HG03097 (cell line): ENCODE measurements around the gene SLC25A53.

Source experiments
- ATAC-seq: cut with Tn5 transposase; IDR thresholded peaks from one replicate; pipeline ENCODE4 v1.9.1; 2021; ENCODE audit not compliant: unreplicated experiment, low FRiP score

Gene SLC25A53

DNA sequence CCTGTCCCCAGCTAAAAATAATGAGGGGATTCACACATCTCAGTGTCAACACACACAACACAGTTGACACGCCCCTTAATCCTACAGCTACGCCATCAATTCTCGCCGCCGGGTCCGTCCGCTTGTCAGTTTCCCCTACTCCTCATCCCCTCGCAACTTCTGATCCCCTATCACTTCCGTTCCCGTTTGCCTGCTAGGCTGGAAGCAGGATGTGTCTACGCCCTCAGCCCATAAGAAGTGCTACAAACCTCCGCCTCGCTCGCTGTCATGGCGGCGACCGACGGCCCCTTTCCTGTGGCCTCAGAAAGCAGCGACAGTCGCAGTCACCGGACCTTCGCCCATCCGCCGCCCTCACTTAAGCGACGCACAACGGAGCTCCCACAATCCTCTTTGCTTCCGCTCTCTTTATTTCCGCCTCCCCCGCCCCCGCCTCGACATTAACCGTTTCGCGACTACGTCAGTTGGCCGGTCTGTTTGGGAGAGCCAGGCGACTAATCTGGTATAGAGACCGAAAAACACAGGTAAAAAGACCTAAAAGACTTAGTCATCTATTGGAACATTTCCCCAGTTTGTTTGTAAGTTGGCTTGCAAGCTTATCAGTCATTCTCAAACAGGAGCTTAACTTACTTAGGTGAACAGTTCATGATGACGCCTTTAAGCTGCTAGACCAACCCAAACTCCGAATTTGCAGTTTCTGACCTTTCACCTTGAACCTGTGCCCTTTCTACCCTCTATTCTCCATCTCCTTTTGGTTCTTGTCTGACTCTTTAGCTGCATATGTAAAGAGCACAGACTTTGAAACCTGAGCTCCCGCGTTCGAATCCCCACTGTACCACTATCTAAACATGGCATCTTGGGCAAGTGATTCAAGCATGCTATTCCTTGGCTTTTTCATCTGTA lies at the start of gene SLC25A53:
Gene SLC25A53 (minus strand): TSS at position 380 of the 900 bp plus-strand sequence. CDS start 51,752 bp downstream, outside the sequence.
- peak; percentile 82 for ATAC-seq

DNA sequence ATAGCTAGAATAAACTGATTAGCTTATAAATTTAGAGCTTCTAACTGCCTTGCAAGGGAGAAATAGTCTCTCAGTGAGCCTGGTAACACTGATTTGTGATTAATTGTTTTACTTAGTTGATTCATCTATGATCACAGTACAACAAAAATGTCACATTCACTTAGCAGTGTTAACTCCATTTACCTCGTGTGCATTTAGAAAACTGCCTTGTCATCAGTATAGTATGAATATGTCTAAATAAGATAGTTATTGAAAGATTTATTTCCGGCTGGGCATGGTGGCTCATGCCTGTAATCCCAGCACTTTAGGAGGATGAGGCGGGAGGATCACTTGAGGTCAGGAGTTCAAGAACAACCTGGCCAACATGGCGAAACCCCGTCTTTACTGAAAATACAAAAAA lies 48.7 kb upstream of the SLC25A53 start:
- ATAC-seq, result no peak

DNA sequence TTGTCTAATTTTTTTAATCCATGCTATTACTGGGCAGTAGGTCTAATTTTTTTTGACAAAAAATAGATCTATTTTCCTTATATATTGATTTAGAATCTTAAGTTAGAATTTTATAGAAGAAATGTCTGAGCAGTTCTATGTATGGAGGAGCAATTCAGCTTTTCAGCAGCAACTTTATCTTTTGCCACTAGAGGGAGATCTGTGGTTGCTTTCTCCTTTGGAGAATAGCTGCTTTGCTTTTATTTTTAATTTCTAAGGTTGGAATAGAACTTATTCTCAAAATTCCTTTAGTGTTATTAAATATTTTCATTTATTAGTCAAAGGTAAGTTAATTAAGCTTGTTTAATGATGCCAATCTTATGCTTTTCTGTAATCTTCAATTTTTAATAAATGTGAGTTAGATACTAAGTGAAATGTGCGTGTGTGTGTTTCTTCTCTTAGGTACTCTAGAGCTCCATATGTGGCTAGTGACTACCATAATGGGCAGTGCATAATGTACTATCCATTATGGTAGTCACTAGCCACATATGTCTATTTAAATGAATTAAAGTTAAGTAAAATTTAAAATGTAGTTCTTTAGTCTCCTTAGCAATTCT lies 38.8 kb upstream of the SLC25A53 start:
- ATAC-seq, result peak; percentile 59

- ATAC-seq, result no peak
Measured at GRCh38 chrX:104195013-104195412, 38.2 kb upstream of the SLC25A53 start.

DNA sequence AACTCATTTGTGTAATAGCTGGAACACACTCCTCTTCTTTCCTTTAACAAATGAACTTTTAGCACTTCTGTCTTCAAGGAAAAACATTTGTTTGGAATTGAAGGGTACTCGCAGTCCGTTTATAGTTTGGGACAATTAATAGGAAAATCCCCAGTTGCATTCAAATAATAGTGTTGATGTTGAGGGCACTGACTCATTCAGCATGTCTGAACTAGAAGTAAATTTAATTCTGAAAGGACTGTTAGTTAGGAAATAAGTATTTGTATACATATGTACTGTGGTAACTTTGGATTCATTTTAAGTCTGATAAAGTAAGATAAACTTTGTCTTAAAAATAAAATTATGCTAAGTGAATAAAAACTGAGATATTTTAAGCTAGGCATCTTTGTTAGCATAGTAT lies 36.7 kb upstream of the SLC25A53 start:
- ATAC-seq, result no peak

GRCh38 chrX:104189837-104190236 lies 33.0 kb upstream of the SLC25A53 start:
- ATAC-seq, result no peak

DNA sequence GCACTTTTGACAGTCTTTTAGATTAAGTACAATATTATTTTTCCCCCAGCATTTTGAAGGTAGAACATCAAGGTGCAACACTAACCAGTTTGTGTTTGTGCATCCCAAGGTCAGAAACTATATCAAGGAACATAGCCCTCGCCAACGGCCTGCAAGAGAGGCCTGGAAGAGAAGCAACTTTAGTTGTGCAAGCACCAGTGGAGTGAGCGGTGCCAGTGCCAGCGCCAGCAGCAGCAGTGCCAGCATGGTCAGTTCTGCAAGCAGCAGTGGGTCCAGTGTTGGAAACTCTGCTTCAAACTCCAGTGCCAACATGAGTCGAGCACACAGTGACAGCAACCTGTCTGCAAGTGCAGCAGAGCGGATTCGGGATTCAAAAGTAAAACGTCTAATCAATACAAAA lies 31.1 kb upstream of the SLC25A53 start:
- ATAC-seq, result no peak

GRCh38 chrX:104183685-104184084 lies 26.9 kb upstream of the SLC25A53 start:
- no peak for ATAC-seq

- ATAC-seq, result no peak
Measured at GRCh38 chrX:104173841-104174240, 17.0 kb upstream of the SLC25A53 start.

DNA sequence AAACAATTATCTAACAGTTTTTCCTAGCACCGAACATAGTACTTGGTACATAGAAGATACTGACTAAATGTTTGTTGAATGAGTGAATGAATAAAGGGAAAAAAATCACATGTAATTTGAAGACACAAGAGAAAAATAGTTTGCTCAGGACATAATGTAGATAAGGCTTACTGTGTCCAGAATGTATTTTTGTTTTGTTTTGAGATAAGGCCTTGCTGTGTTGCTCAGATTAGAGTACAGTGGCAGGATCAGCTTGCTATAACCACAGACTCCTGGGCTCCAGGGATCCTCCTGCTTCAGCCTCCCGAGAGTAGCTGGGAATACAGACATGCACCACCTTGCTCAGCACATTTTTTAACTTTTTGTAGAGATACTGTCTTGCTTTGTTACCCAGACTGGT lies 16.0 kb upstream of the SLC25A53 start:
- no peak for ATAC-seq

DNA sequence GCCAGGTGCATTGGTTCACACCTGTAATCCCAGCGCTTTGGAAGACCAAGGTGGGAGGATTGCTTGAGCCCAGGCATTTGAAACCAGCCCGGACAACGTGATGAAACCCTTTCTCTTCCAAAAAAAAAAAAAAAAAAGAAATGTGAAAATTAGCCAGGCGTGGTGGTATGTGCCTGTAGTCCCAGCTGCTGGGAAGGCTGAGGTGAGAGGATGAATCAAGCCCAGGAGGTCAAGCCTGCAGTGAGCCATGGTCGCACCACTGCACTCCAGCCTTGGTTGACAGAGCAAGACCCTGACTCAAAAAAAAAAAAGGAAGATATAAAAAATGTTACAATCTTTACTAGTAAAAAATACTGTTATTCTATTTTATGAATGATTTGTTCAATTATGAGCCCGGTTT lies 15.3 kb upstream of the SLC25A53 start:
- no peak for ATAC-seq

DNA sequence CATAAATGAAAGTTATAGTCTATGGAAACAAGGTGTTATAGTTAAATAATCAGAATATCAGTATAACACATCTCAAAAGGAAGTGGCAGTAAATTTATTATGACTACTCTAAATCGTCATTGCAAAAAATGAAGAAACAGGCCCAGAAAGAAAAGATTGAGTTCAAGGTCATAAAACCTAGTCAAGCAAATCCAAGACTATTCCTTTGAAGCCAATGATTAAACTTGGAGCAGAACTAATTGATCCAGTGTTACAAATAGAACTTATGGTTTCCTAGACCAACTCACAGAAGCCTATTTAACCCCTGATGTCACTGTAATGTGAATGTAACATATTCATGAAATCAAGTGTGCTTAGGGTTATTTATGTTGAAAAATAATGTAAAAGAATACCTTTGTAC lies 11.3 kb upstream of the SLC25A53 start:
- no peak for ATAC-seq

- no peak for ATAC-seq
Measured at GRCh38 chrX:104166735-104167436, 10.1 kb upstream of the SLC25A53 start.

DNA sequence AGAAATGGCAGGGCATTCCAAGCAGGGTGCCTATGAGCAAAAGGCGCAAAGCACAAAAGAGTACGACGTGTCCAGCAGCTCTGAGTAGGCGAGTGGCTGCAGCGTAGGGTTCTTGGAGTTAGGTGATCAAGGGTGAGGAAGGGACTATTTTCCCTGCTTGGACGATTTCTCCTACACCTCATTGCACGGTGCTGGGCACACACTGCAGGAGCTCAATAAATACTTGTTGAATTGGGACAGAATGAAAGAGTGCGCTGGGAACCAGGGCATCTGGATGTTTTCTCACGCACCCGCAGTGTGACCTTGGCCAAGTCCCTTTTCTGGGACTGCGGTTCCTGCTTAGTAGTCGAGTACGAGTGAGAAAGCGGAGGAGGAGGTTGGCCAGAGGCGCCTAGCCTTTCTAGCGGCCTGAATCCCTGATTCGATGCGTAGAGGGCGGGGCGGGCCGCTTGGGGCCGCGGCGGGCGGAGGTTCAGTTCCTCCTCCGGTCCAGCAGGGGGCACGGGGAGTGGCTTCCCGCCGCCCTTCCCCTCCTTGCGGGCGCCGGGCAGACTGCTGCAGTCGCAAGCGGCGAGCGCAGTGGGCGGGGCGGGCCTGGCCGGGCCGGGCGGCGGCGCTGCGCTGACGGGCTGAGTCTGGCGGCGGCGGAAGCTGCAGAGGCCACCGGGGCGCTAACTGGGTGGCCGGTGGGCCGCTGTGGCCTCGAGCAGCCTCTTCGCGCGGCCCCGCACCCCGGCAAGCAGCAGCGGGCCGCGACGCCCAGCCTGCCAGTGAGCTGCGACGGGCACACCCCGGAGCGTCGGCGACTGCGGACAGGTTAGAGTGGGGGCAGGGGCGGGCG lies 9.3 kb upstream of the SLC25A53 start, which contains the start of gene FAM199X:
Gene FAM199X (plus strand): TSS at position 560 of the 841 bp plus-strand sequence. CDS start 333 bp downstream, outside the sequence.
- ATAC-seq, result peak; percentile 95

DNA sequence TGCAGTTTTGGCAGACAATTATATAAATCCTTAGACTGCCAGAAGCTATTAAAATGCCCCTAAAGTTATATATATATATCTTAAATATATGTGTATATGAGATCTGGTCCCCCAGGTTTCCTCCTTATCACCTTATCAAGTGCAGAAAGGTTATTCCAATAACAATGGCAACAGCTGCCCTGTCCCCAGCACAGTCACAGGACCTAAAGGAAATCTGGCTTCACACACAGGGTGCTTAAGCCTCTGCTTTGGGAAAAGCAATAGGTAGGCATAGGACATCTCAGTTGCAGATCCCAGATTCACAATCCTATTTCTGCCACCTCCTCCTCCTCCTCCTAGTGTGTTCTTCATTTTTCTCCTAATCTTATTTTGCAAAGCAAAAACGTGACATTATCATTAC lies 5.8 kb downstream of the SLC25A53 start:
- no peak for ATAC-seq

DNA sequence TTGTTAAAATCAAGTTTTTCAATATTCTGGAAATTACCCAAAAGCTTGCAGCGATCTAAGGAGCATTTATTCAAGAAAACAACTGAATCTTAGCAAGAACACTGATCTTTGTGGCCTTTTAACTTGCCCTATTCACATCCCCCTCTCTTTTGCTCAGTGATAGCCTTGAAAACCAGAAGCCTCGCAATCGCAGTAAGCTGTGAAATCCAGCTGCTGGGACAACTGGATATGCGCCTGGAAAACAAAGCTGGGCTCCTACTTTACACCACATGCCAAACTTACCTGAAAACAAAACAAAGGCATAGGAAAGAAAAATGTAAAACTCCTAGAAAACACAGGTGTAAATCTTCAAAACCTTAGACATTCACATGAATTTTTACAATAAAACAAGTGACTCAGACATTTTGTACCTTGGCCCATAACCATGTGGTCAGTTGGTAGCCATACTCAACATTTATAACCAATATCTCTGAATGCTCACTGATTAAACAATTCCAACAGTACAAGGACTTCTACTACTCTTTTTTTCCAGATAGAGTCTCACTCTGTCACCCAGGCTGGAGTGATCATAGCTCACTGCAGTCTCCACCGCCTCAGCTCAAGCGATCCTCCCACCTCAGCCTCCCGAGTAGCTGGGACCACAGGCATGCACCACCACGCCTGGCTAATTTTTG lies 15.6 kb downstream of the SLC25A53 start:
- no peak for ATAC-seq

- no peak for ATAC-seq
Measured at GRCh38 chrX:104137496-104137895, 19.3 kb downstream of the SLC25A53 start.

DNA sequence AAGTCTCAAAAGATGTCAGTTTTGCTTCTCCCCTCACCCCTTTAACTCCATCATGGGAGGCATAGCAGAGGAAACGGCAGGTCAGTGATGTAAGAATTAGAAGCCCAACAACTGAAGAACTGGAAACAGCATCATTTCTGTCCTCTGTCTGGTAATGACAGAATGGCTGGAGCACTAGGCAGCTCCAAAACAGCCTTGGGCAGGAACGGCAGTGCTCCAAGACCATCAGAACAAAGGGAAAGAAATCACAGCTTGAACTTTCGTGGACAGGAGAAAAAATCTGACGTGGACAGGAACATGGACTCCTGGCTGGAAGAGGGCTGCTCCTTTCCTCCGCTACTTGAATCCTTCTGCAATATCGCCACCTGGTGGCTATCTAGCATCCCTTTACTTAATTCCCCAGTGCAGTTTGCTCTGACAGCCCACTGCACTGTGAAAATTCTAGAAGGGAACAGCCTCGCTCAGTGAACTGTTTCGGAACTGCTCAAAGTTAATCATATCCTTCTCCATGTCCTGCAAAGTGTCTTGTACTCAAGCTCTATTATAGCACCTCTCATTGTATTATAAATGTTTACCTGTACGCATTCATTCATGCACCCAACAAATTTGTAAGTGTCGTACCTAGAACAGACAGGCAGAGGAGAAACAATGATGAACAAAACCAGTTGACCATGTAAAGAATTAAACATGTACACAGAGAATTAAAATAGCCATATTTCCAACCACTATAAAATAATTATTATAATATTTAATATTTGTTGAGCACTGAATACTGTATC lies 20.4 kb downstream of the SLC25A53 start:
- ATAC-seq, result peak; percentile 62

- ATAC-seq, result no peak
Measured at GRCh38 chrX:104135677-104136076, 21.1 kb downstream of the SLC25A53 start.
